HG03520 (cell line): ENCODE data around the gene NUDT7.
A peak's percentile ranks its signal among the peaks of the same experiment; 100 is the strongest.

Experiments
- ATAC-seq: cut with Tn5 transposase; IDR thresholded peaks from one replicate; pipeline ENCODE4 v1.9.1; 2021; ENCODE audit warnings: mild to moderate bottlenecking, moderate library complexity; ENCODE audit not compliant: unreplicated experiment

Gene NUDT7

DNA sequence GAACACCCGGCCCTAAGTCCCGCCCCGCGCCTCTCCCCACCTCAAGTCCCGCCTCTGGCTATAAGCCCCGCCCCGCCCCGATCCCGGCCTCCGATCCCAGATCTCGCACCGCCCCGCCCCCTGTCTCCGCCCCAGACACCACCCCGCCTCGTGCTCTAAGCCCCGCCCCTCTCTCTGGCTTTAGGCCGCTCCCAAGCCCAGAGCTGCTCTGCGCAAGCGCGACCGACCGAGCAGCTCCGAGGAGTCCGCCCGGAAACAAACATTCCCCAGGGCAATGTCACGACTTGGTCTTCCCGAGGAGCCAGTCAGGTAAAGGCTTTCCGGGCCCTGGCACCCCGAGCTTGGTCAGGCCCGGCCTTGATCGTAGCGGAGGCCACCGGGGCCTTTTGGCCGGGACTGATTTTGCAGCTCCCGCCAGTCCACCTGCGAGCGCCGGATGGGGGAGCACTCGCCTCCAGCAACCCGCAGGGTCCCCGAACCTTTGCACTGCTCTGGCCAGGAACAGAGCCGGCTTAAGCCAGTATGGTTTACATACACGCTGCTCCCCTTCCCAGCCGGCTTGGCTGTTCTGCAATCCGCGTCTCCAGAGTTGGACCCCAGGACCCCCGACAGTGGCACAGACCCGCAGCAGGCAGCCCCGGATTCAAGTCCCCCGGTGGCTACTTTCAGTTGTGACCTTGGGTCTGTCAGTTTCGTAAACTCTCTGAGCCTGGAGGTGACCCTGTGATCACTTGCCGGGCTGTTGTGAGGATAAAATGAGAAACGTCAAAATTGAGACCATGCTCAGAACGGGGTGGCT, at the start of gene NUDT7:
NUDT7 (plus strand) TSS at position 206 of the 799 bp plus-strand sequence; CDS start at position 275, 69 bp downstream.
- peak; percentile 83 for ATAC-seq

DNA sequence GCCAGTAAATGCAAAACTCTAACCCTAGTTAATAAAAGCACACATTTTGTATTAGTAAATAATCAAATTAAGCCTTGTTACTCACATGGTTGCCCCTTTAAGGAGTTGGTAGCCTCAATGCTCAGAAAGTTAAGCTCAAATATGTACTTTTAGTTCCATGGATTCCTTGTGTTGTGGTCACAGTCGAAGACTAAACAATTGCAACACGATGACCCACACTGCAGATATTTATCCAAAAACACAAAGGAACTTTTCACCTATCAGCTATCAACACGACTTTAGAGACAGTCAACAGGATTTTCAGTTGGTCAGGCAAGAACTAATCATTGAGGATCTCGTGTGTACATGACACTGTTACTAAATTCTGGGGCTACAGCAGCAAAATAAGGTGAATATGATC, 47.4 kb upstream of the NUDT7 start:
- ATAC-seq: no peak

DNA sequence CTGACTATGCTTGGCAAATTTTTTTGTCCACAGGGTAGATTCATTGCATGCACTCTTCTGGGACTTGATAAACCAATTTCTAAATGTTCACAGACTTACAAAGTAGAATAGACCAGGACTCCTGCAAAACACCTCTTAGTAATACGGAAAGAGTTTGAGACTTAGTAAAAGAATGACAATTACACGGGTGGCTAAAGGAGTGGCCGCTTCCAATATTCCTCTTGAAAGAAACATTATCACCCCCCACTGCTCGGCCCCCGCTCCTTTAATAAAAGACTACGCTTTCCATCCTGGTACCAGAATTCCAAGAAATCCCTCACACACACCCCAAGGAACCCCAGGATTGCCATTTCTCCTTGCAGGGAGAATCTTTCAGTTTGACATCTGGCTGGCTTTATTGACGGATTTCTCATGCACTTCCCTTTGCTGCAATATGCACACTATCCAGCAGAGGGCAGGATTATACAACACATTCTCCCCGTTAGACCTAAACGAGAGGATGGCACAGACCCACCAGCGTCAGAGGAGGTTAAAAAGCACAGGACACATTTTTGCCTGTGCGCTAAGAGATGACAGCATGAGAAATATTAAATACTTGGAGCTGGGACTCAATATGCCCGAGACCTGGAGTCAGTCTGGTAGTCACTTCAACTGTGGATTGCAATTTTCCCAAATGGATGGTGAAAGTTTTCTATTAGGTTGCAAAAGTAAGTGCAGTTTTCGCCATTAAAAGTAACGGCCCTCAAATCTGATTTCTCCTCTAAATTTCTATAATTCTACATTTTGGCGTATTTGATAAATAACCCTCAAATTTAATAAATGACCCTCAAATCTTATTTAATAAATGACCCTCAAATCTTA, 46.6 kb upstream of the NUDT7 start:
- ATAC-seq: peak; percentile 63

DNA sequence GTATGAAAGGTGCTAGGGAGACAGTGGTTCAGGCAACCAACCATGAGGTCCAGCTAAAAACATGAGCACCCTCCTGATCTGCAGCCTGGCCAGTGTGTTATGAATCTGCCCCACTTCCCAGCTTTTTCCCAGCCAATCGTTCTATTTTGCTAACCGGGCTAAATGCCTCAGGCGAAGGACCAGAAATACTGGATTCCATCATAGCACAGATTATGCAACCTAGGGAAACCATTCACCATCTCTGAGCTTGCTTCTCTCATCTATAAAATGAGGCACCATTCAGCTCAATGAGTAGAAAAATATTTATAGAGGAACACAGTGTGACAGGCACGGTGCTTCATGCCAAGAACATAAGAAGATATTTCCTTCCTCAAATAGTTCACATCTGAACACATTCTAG, 45.2 kb upstream of the NUDT7 start:
- ATAC-seq: no peak

DNA sequence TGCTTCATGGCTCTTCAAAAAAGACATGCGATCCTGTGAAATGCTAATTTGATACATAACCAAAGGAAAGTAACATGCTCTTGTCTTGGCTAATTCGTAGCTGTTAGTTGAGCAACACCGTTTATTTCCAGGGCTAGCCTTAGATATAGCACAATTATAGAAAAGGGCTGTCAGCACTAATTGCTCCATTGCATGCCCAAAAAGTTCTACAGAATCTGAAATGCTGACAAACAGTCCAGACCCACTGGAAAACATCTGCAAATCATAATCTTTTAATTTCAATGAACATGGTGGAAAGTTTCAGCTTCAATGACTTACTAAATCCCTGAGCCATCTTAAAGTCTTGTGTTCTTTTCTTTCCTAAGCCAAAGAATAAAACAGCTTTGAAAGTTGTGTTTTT, 42.9 kb upstream of the NUDT7 start:
- ATAC-seq: no peak

DNA sequence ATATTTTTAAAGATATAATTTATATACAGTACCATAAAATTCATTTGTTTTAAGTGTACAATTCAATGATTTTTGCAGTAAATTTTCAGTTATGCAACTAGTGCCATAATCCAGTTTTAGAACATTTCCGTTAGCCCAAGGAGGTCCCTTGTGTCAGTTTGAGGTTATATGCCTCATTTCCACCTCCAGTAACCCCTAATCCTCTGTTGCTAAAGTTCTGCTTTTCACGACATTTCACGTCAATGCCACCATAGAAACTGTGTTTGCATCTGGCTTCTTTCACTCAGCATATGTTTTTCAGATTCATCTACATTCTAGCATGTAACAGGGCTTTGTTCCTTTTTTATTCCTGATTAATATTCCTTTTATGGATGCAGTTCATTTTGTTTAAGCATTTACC, 42.4 kb upstream of the NUDT7 start:
- no peak for ATAC-seq

DNA sequence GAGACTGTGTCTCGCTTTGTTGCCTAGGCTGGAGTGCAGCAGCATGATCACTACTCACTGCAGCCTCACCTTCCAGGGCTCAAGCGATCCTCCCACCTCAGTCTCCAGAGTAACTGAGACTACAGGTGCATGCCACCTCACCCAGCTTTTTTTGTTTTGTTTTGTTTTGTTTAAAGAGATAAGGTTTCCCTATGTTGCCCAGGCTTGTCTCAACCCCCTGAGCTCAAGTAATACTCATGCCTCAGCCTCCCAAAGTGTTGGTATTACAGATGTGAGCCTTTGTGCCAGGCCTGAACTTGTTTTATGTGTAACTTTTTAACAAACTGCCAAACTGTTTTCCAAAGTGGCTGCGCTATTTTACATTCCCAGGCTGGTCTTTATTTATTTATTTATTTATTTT, 41.8 kb upstream of the NUDT7 start:
- ATAC-seq: no peak

DNA sequence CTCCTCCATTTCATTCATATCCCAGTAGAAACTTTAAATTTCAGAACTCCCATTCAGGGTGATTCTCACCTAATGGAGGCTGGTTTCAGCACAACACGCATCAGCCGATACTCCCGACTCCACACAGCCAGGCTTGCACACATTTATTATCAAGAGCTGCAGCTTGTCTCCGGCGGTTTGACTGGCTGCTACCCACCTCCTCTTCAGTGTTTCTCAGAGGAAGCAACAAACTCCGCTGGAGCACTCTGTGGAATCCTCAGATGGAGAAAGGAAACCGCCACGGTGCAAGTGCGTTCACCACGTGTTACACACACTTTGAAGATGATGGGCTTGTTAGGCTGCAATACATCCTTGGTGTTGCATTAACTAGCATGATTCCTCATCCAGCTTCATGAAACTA, 39.7 kb upstream of the NUDT7 start:
- ATAC-seq: no peak

DNA sequence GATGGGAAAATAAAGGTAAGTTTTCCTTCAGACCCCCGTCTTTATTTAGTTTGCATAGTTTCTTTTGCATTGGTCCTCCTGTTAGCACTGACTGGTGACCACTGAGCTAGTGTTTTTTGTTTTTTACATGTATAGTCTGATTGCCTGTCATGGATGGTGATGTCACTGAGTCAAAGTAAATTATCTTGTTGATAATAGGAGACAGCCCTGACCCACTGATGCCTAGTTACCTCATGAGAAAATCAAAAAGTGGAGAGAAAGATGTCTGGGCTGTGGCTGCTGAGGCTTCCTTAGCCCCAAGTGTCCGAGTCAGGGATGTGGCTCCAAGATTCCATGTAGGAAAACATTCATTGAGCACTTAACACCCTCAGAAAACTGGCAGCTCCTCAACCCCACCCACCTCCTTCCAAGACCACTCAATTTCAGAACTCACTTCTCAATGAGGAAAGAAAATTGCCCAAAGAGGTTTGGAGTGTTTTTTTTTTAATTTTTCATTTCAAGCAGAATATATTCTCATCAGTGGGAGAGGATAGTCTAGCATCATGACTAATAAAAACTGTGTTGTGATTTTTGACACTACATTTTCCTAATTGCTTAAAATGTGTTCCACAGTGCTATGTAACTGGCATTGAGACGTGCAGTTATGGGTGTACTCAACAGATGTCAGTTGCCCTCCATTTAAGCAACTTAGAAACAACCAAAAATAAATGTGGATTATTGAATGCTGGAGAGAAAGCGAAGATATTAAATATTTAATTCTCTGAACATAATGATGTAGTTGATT, 38.7 kb upstream of the NUDT7 start:
- no peak for ATAC-seq

DNA sequence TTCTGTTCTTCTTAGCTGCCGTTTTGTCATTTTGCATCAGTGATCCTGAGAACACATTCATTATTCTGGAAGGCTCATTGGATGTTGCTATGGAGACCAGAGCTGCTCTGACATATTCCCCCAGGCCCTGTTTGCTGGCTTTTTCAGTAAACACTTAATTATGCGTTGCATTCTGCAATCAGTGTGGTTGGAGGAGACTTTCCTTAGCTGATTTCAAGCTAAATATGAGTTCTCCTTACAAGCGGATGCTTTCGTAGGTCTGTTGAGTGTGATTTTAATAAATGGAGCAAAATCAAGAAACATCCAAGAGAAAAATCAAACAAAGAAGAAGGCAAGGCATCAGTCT, 38.2 kb upstream of the NUDT7 start:
- no peak for ATAC-seq

DNA sequence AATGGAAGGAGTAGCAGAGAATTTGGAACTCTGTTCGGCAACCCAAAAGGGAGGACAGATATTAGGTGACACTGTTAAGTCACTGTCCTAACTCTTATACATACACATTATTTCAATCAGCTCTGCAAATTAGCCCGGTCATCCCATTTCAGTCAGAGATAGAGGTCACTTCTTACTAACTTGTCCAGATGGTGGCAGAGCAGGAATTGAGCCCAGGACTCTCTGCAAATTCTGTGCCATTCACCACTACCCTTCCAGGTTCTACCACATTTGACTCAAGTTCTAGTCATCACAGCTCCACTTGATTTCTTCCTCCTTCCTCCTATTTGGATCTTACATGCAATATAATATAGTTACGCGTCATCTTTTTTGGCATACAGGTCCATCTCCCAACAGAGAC, 35.9 kb upstream of the NUDT7 start:
- ATAC-seq: no peak

DNA sequence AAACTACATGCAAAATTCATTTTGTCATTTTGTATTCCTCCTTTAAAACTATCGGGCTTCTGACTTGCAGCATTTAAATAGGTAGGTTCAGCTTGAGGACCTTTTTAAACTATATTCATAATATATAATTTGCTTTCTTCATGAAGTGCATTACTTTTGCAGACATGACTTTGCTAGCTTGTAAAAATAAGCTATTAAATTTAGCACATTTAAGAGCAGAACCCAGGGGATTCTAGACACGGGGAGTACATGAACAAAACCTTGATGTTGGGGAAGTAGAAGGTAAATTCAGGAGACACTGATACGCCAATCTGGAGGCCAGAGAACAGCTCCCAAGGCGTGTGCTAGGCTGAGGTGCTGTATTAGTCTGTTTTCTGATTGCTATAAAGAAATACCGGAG, 32.3 kb upstream of the NUDT7 start:
- ATAC-seq: no peak

DNA sequence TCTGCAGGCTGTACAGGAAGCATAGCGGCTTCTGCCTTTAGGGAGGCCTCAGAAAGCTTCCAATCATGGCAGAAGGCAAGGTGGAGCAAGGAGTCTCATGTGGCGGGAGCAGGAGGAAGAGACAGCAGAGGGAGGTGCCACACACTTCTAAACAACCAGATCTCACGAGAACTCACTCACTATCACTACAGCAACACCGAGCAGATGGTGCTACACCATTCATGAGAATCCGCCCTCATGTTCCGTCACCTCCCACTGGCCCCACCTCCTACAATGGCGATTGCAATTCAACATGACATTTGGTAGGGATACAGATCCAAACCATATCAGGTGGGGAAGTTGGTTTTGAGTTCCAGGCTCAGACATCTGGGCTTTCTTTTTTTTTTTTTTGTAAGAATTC, 31.9 kb upstream of the NUDT7 start:
- no peak for ATAC-seq

DNA sequence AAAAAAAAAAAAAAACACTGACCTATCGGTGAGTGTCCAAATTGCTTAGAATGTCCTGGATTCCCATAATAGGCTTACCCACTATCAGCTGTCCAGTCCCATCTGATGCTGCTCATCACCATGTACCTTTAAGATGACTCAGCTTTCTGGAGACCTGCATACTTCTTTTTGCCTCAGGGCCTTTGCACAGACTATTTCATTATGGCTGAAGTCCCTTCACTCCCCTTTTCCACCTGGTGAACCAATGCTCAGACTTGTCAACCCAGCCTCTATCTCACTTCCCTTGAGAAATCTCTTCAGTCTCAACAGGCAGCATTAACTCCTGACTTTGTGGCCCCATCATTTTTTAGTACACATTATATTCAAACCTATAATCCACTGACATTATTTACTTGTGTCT, 29.7 kb upstream of the NUDT7 start:
- ATAC-seq: no peak

DNA sequence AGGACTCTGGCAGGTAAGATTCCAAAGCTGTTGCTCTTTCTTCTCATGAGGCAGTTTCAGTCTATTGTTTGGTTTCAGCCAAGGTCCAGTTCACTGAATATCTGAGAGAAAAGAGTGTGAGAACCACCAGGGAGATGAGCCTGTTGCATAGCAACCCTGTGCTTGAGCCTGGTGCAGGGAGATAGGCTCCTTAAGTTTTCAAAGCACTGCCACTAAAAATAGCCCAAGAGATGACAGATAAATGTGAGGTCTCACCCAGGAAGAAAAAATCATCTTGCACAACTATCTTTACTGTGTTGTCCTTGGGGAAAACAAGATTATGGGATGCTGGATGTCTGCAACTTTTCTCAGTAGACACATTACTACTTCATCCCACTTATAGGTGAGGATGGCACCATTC, 26.2 kb upstream of the NUDT7 start:
- ATAC-seq: no peak

DNA sequence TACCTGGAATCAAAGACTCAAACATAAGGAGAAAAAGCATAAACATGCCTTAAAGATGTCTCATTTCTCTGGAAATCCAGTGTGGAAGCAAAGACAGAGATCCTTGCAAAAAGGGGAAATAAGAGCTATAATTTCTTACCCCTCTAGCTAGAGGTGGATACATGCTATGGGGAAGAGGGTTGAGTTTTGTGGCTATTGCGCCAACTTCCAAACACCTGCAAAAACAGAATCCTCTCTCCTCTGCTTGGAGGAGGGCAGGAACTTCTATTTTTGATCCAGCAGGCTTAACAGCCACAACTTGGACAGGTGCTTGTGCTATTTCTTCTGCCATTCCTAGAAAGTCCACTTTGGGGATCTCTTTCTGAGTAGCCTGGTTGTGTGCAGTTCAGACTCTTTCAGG, 21.5 kb upstream of the NUDT7 start:
- ATAC-seq: no peak

DNA sequence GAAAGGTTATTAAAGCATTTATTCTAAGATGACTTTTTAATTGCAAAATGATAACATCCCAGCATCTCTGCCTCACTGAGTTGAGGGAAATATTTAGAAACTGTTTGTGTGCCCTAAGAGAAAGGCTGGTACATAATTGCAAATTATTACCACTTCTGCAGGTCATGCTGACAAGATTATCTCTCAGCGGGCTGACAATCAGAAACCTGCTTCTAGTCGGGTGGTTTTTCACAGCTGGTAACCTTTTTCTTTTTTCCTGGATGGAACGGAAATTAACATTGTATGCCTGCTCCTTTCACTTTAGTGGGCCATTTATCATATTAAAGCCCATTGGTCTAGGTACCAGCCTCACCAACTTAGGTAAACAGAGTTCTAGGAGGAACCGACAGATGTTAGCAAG, 17.0 kb upstream of the NUDT7 start:
- no peak for ATAC-seq

DNA sequence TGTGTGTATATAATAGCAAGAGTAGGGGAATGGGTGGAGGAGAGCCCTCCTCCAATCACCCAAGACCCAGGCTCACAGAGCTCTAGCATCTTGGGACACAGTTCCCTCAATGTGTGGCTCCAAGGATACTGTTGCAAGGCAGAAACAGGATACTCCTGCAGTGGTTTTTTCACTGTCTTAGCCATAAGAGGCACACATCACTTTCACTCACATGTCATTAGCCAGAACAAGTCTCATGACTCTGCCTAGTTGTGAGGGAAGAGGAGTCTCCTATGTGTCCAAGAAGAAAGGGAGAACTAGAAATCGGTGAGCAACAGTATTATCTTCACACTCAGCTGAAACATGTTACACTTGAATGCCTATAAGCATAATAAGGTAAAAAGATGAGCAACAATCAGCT, 11.1 kb upstream of the NUDT7 start:
- no peak for ATAC-seq

DNA sequence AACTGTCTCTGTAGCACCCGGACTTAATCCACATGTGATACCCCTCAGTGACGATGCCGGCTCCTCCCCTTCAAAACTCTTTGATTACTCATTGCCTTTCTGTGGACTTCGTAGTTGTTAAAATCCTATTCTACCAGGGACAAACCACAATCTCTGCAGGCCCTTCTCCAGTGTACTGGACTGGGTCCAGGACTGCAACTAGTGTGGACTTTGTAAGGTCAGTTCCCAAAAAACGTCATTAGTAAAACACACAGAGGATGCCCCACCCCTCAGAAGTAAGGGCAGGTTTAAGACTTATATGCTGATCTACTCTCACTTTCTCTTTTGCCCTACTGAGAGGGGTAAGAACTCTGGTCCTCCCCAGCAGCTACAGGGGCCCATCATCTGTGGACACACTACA, 10.5 kb upstream of the NUDT7 start:
- ATAC-seq: no peak

DNA sequence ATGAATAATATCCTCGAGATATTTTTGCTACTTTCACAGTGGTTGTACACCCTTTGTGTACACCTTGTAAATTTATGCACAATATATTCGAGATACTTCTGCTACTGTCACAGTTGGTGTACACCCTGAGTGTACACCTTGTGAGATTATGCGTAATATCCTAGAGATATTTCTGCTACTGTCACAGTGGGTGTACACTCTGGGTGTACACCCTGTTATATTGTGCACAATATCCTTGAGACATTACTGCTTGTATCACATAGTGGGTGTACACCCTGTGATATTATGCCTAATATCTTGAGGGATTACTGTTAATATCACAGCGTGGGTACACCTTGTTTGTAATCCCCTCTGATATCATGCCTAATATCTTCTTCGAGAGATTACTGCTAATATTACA, 7.2 kb upstream of the NUDT7 start:
- ATAC-seq: no peak

DNA sequence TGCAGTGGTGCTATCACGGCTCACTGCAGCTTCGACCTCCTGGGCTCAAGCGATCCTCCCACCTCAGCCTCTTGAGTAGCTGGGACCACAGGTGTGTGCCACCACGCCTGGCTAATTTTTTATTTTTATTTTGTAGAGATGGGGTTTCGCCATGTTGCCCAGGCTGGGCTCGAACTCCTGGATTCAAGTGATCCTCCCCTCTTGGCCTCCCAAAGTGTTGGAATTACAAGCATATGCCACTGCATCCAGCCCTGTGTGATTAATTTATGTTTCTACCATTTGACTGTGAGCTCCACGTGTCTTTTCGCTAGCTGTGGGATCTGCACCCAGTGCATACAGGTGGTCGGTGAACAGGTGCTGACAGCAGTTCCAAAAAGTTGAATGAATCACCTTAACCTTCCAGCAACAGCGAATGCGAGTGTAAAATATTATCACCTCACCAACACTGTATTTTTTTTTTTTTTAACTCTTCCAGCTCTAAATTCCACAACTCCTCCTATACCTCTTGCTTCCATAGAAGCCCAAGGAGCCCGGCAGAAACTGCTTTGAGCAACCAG, 484 bp upstream of the NUDT7 start:
- ATAC-seq: peak; percentile 28
